ENCODE measurements around the gene ZC3H12D.
"Not testable (repeated sequence)": the region's sequence is repeated elsewhere in the genome, so short reads cannot be mapped to it uniquely, and the experiment has no call there.

The ZC3H12D gene

GRCh38 chr6:149483849-149484655 is 762 bp downstream of the ZC3H12D start:
- no peak for DNase-seq (ENCODE audit: low read depth, low spot score)

- DNase-seq (ENCODE audit: low read depth, low spot score), result no peak
These were observed 1.5 kb downstream of the ZC3H12D start for GRCh38 chr6:149483334-149483725.

- DNase-seq (ENCODE audit: low read depth, low spot score), result no peak
These were observed 2.1 kb downstream of the ZC3H12D start for GRCh38 chr6:149482545-149483333.

- DNase-seq (ENCODE audit: low read depth, low spot score), result no peak
These were observed 4.1 kb downstream of the ZC3H12D start for GRCh38 chr6:149480502-149481280.

- no peak for DNase-seq (ENCODE audit: low read depth, low spot score)
These were observed 6.0 kb downstream of the ZC3H12D start for GRCh38 chr6:149478631-149479314.

- DNase-seq (ENCODE audit: low read depth, low spot score), result no peak
These were observed 7.3 kb downstream of the ZC3H12D start for GRCh38 chr6:149477544-149477943.

GRCh38 chr6:149476789-149477455 is 7.9 kb downstream of the ZC3H12D start:
- no peak for DNase-seq (ENCODE audit: low read depth, low spot score)

- no peak for DNase-seq (ENCODE audit: low read depth, low spot score)
These were observed 10.5 kb downstream of the ZC3H12D start for GRCh38 chr6:149474108-149474935.

- DNase-seq (ENCODE audit: low read depth, low spot score), result no peak
These were observed 11.4 kb downstream of the ZC3H12D start for GRCh38 chr6:149473080-149474052.

- no peak for DNase-seq (ENCODE audit: low read depth, low spot score)
These were observed 12.6 kb downstream of the ZC3H12D start for GRCh38 chr6:149472241-149472640.

- DNase-seq (ENCODE audit: low read depth, low spot score), result no peak
These were observed 13.0 kb downstream of the ZC3H12D start for GRCh38 chr6:149471801-149472200.

GRCh38 chr6:149470948-149471347 is 13.9 kb downstream of the ZC3H12D start:
- DNase-seq (ENCODE audit: low read depth, low spot score), result no peak

- DNase-seq (ENCODE audit: low read depth, low spot score), result no peak
These were observed 16.6 kb downstream of the ZC3H12D start for GRCh38 chr6:149468179-149468578.

GRCh38 chr6:149467265-149467664 is 17.5 kb downstream of the ZC3H12D start:
- no peak for DNase-seq (ENCODE audit: low read depth, low spot score)

GRCh38 chr6:149464411-149464810 is 20.4 kb downstream of the ZC3H12D start:
- no peak for DNase-seq (ENCODE audit: low read depth, low spot score)

GRCh38 chr6:149463781-149464180 is 21.0 kb downstream of the ZC3H12D start:
- DNase-seq (ENCODE audit: low read depth, low spot score), result no peak

- DNase-seq (ENCODE audit: low read depth, low spot score), result not testable (repeated sequence)
These were observed 22.1 kb downstream of the ZC3H12D start for GRCh38 chr6:149462712-149463111.

- DNase-seq (ENCODE audit: low read depth, low spot score), result no peak
These were observed 23.1 kb downstream of the ZC3H12D start for GRCh38 chr6:149461670-149462069.

GRCh38 chr6:149460249-149460648 is 24.6 kb downstream of the ZC3H12D start:
- not testable (repeated sequence) for DNase-seq (ENCODE audit: low read depth, low spot score)
